ENCODE data around the gene CENPF. TPM values are rescaled to one million over a fixed set of nuclear protein-coding genes. Genes with fewer than 3 reads are reported as not detected.

CENPF gene
- total and polyA plus RNA-seq, 9 of the 15 experiments (the other 6 are each of a cell fraction or from before 2014, with no cell fraction given), result 50.6 to 180 (median 98.3) TPM

- peak; percentile 71; the same call in 1 of the 2 replicates for TF ChIP-seq KLF13 (tag; IDR thresholded peaks at IDR 0.05; ENCODE audit: borderline replicate concordance, low read depth)
- TF ChIP-seq, protein P1, sequence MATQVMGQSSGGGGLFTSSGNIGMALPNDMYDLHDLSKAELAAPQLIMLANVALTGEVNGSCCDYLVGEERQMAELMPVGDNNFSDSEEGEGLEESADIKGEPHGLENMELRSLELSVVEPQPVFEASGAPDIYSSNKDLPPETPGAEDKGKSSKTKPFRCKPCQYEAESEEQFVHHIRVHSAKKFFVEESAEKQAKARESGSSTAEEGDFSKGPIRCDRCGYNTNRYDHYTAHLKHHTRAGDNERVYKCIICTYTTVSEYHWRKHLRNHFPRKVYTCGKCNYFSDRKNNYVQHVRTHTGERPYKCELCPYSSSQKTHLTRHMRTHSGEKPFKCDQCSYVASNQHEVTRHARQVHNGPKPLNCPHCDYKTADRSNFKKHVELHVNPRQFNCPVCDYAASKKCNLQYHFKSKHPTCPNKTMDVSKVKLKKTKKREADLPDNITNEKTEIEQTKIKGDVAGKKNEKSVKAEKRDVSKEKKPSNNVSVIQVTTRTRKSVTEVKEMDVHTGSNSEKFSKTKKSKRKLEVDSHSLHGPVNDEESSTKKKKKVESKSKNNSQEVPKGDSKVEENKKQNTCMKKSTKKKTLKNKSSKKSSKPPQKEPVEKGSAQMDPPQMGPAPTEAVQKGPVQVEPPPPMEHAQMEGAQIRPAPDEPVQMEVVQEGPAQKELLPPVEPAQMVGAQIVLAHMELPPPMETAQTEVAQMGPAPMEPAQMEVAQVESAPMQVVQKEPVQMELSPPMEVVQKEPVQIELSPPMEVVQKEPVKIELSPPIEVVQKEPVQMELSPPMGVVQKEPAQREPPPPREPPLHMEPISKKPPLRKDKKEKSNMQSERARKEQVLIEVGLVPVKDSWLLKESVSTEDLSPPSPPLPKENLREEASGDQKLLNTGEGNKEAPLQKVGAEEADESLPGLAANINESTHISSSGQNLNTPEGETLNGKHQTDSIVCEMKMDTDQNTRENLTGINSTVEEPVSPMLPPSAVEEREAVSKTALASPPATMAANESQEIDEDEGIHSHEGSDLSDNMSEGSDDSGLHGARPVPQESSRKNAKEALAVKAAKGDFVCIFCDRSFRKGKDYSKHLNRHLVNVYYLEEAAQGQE (IDR thresholded peaks at IDR 0.05; ENCODE audit: borderline replicate concordance), result peak; percentile 31; the same call in 1 of the 2 replicates
- TF ChIP-seq, protein P1 (CRISPR knock-in tag; IDR thresholded peaks at IDR 0.05; ENCODE audit: low read depth), result no peak
- no peak for TF ChIP-seq SIRT6 (IDR thresholded peaks at IDR 0.05; ENCODE audit: low read depth, low read length)
- no peak for TF ChIP-seq YBX1 (IDR thresholded peaks at IDR 0.05)
- no peak for TF ChIP-seq RBM14 (IDR thresholded peaks at IDR 0.05; ENCODE audit: borderline replicate concordance, insufficient read depth, low read depth, low read length)
- TF ChIP-seq POLR2B (IDR thresholded peaks at IDR 0.05; ENCODE audit: low read depth, partially characterized antibody), result peak; percentile 63
- peak; percentile 51; the same call in 1 of the 2 replicates for TF ChIP-seq HCFC1 (IDR thresholded peaks at IDR 0.05; ENCODE audit: low read depth, low read length)
- peak; percentile 95 for TF ChIP-seq LCOR (CRISPR knock-in tag; IDR thresholded peaks at IDR 0.05)
- TF ChIP-seq DIDO1 (tag; IDR thresholded peaks at IDR 0.05; ENCODE audit: low read depth), result peak; percentile 67; the same call in 1 of the 2 replicates
- peak; percentile 68 for TF ChIP-seq NBN (IDR thresholded peaks at IDR 0.05; ENCODE audit: low read depth)
- TF ChIP-seq MAZ (CRISPR knock-in tag; conservative IDR thresholded peaks at IDR 0.05 in 1 of 2, IDR thresholded peaks at IDR 0.05 in 1 of 2), result peak in 1 of 2 experiments; percentile 50; a peak in 2 of 4 replicates
- TF ChIP-seq, protein P2, sequence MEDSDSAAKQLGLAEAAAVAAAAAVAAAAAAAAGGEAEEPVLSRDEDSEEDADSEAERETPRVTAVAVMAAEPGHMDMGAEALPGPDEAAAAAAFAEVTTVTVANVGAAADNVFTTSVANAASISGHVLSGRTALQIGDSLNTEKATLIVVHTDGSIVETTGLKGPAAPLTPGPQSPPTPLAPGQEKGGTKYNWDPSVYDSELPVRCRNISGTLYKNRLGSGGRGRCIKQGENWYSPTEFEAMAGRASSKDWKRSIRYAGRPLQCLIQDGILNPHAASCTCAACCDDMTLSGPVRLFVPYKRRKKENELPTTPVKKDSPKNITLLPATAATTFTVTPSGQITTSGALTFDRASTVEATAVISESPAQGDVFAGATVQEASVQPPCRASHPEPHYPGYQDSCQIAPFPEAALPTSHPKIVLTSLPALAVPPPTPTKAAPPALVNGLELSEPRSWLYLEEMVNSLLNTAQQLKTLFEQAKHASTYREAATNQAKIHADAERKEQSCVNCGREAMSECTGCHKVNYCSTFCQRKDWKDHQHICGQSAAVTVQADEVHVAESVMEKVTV (CRISPR knock-in tag; IDR thresholded peaks at IDR 0.05), result no peak
- TF ChIP-seq ZNF316 (IDR thresholded peaks at IDR 0.05), result no peak
- no peak for TF ChIP-seq PREB (CRISPR knock-in tag; IDR thresholded peaks at IDR 0.05)
- no peak for TF ChIP-seq TCF7 (IDR thresholded peaks at IDR 0.05; ENCODE audit: borderline replicate concordance)
- peak; percentile 68 for TF ChIP-seq EP300 (IDR thresholded peaks at IDR 0.05; ENCODE audit: low read length)
Measured at GRCh38 chr1:214602764-214603657, at the start of gene CENPF (continued).
